ENCODE data around the gene PITX1.

PITX1 gene

GRCh38 chr5:135027266-135027696 lies 6.7 kb downstream of the PITX1 start:
- peaks cover 7 to 8% of the 10 kb centered on the region in 2 experiments for H3K4me1 ChIP-seq (ENCODE audit: control insufficient read depth in 1 of 2, insufficient read depth in 2 of 2, low read length in 2 of 2)
- no peak overlapping the region for H2BK120ac ChIP-seq (ENCODE audit: insufficient read depth, low read length, poor library complexity)
- H3K36me3 ChIP-seq (ENCODE audit: control insufficient read depth in 1 of 2, insufficient read depth in 2 of 2, low read length in 2 of 2) = no peaks in the 10 kb centered on the region

GRCh38 chr5:135026645-135027265 lies 7.3 kb downstream of the PITX1 start:
- Histone ChIP-seq H3K4ac (ENCODE audit: low read depth, low read length) (no peak overlapping the region), H3K4me2 (ENCODE audit: low read length) (no peak overlapping the region), H3K4me3 (ENCODE audit: low read depth, low read length) (no peak overlapping the region), H2AFZ (ENCODE audit: insufficient read depth, low read length, poor library complexity) (no peak overlapping the region), H4K91ac (ENCODE audit: low read depth, low read length) (no peak overlapping the region), H3K14ac (ENCODE audit: low read length) (no peak overlapping the region), H2BK5ac (ENCODE audit: low read depth, low read length, poor library complexity) (no peak overlapping the region), H3K79me1 (ENCODE audit: low read length) (no peaks in the 10 kb centered on the region), H3K36me3 (ENCODE audit: control insufficient read depth in 1 of 2, insufficient read depth in 2 of 2, low read length in 2 of 2) (no peaks in the 10 kb centered on the region), H3K79me2 (ENCODE audit: control insufficient read depth, insufficient read depth, low read length, poor library complexity) (no peaks in the 10 kb centered on the region), H3K27ac (ENCODE audit: low read depth, low read length) (no peak overlapping the region), H3K18ac (ENCODE audit: low read length) (no peak overlapping the region), H3K4me1 (ENCODE audit: control insufficient read depth in 1 of 2, insufficient read depth in 2 of 2, low read length in 2 of 2) (peaks cover 7 to 8% of the 10 kb centered on the region in 2 experiments), H3K9me3 (ENCODE audit: insufficient read depth, low read depth, low read length) (peaks cover 9% of the 10 kb centered on the region), H4K12ac (ENCODE audit: low read depth, low read length) (no peak overlapping the region), H3K9ac (ENCODE audit: low read length) (no peak overlapping the region), H3K23ac (ENCODE audit: low read length) (no peak overlapping the region), H2BK120ac (ENCODE audit: insufficient read depth, low read length, poor library complexity) (no peak overlapping the region), H2BK12ac (ENCODE audit: low read length) (no peak overlapping the region), H4K8ac (ENCODE audit: low read depth, low read length) (no peak overlapping the region), H3K27me3 (ENCODE audit: insufficient read depth, low read length) (peaks cover 58% of the 10 kb centered on the region), H2AK5ac (ENCODE audit: low read length) (no peak overlapping the region)
- DNase-seq = no peak
- no CpG with 5 or more reads among the region's 12 CpGs for WGBS (ENCODE audit: extremely low coverage, insufficient coverage, insufficient read length)

More at GRCh38 chr5:135027266-135027696, 6.7 kb downstream of the PITX1 start:
- H3K23ac ChIP-seq (ENCODE audit: low read length) = no peak overlapping the region
- H3K79me2 ChIP-seq (ENCODE audit: control insufficient read depth, insufficient read depth, low read length, poor library complexity) = no peaks in the 10 kb centered on the region
- H3K4ac ChIP-seq (ENCODE audit: low read depth, low read length) = no peak overlapping the region
- H4K8ac ChIP-seq (ENCODE audit: low read depth, low read length) = no peak overlapping the region
- H4K91ac ChIP-seq (ENCODE audit: low read depth, low read length) = no peak overlapping the region
- no peak overlapping the region for H2BK12ac ChIP-seq (ENCODE audit: low read length)
- H3K18ac ChIP-seq (ENCODE audit: low read length) = no peak overlapping the region
- H3K4me3 ChIP-seq (ENCODE audit: low read depth, low read length) = no peak overlapping the region
- no CpG with 5 or more reads among the region's 29 CpGs for WGBS (ENCODE audit: extremely low coverage, insufficient coverage, insufficient read length)
- H3K14ac ChIP-seq (ENCODE audit: low read length) = no peak overlapping the region
- H3K27me3 ChIP-seq (ENCODE audit: insufficient read depth, low read length) = peaks cover 62% of the 10 kb centered on the region
- no peak overlapping the region for H2BK5ac ChIP-seq (ENCODE audit: low read depth, low read length, poor library complexity)
- no peaks in the 10 kb centered on the region for H3K79me1 ChIP-seq (ENCODE audit: low read length)
- H2AK5ac ChIP-seq (ENCODE audit: low read length) = no peak overlapping the region
- H3K27ac ChIP-seq (ENCODE audit: low read depth, low read length) = no peak overlapping the region
- no peak for DNase-seq
- H3K4me2 ChIP-seq (ENCODE audit: low read length) = no peak overlapping the region
- H3K9ac ChIP-seq (ENCODE audit: low read length) = no peak overlapping the region
- H3K9me3 ChIP-seq (ENCODE audit: insufficient read depth, low read depth, low read length) = peaks cover 9% of the 10 kb centered on the region
- no peak overlapping the region for H4K12ac ChIP-seq (ENCODE audit: low read depth, low read length)
- no peak overlapping the region for H2AFZ ChIP-seq (ENCODE audit: insufficient read depth, low read length, poor library complexity)

GRCh38 chr5:135025730-135026644 lies 8.0 kb downstream of the PITX1 start:
- Histone ChIP-seq H3K79me1 (ENCODE audit: low read length) (no peaks in the 10 kb centered on the region), H3K14ac (ENCODE audit: low read length) (no peak overlapping the region), H2BK120ac (ENCODE audit: insufficient read depth, low read length, poor library complexity) (no peak overlapping the region), H3K4me3 (ENCODE audit: low read depth, low read length) (no peak overlapping the region), H3K9me3 (ENCODE audit: insufficient read depth, low read depth, low read length) (peaks cover 9% of the 10 kb centered on the region), H3K27me3 (ENCODE audit: insufficient read depth, low read length) (peaks cover 51% of the 10 kb centered on the region), H2AFZ (ENCODE audit: insufficient read depth, low read length, poor library complexity) (no peak overlapping the region), H4K91ac (ENCODE audit: low read depth, low read length) (no peak overlapping the region), H3K79me2 (ENCODE audit: control insufficient read depth, insufficient read depth, low read length, poor library complexity) (no peaks in the 10 kb centered on the region), H4K12ac (ENCODE audit: low read depth, low read length) (no peak overlapping the region), H3K27ac (ENCODE audit: low read depth, low read length) (no peak overlapping the region), H3K9ac (ENCODE audit: low read length) (no peak overlapping the region), H3K18ac (ENCODE audit: low read length) (no peak overlapping the region), H2BK5ac (ENCODE audit: low read depth, low read length, poor library complexity) (no peak overlapping the region), H3K23ac (ENCODE audit: low read length) (no peak overlapping the region), H3K4ac (ENCODE audit: low read depth, low read length) (no peak overlapping the region), H4K8ac (ENCODE audit: low read depth, low read length) (no peak overlapping the region), H3K4me1 (ENCODE audit: control insufficient read depth in 1 of 2, insufficient read depth in 2 of 2, low read length in 2 of 2) (peaks cover 4 to 5% of the 10 kb centered on the region in 2 experiments), H3K4me2 (ENCODE audit: low read length) (no peak overlapping the region), H2AK5ac (ENCODE audit: low read length) (no peak overlapping the region), H3K36me3 (ENCODE audit: control insufficient read depth in 1 of 2, insufficient read depth in 2 of 2, low read length in 2 of 2) (no peaks in the 10 kb centered on the region), H2BK12ac (ENCODE audit: low read length) (no peak overlapping the region)
- WGBS (ENCODE audit: extremely low coverage, insufficient coverage, insufficient read length) = no CpG with 5 or more reads among the region's 15 CpGs
- DNase-seq = no peak

- H3K9ac ChIP-seq (ENCODE audit: low read length) = no peak overlapping the region
- H3K23ac ChIP-seq (ENCODE audit: low read length) = no peak overlapping the region
- no peak overlapping the region for H3K14ac ChIP-seq (ENCODE audit: low read length)
- no peak overlapping the region for H4K8ac ChIP-seq (ENCODE audit: low read depth, low read length)
- no peak overlapping the region for H2BK12ac ChIP-seq (ENCODE audit: low read length)
- H4K91ac ChIP-seq (ENCODE audit: low read depth, low read length) = no peak overlapping the region
- H2AK5ac ChIP-seq (ENCODE audit: low read length) = no peak overlapping the region
- no peak overlapping the region for H3K18ac ChIP-seq (ENCODE audit: low read length)
- no peak overlapping the region for H3K4ac ChIP-seq (ENCODE audit: low read depth, low read length)
- H3K4me1 ChIP-seq (ENCODE audit: control insufficient read depth in 1 of 2, insufficient read depth in 2 of 2, low read length in 2 of 2) = peaks cover 4% of the 10 kb centered on the region in 2 experiments
- H3K9me3 ChIP-seq (ENCODE audit: insufficient read depth, low read depth, low read length) = peaks cover 9% of the 10 kb centered on the region
- H3K27me3 ChIP-seq (ENCODE audit: insufficient read depth, low read length) = peaks cover 42% of the 10 kb centered on the region
- no peak overlapping the region for H3K27ac ChIP-seq (ENCODE audit: low read depth, low read length)
- no CpG with 5 or more reads among the region's 11 CpGs for WGBS (ENCODE audit: extremely low coverage, insufficient coverage, insufficient read length)
- H3K36me3 ChIP-seq (ENCODE audit: control insufficient read depth in 1 of 2, insufficient read depth in 2 of 2, low read length in 2 of 2) = no peaks in the 10 kb centered on the region
- no peak overlapping the region for H2AFZ ChIP-seq (ENCODE audit: insufficient read depth, low read length, poor library complexity)
- no peaks in the 10 kb centered on the region for H3K79me1 ChIP-seq (ENCODE audit: low read length)
- peak in 1 of 2 donors; percentile 8 for DNase-seq
- no peak overlapping the region for H4K12ac ChIP-seq (ENCODE audit: low read depth, low read length)
- no peak overlapping the region for H3K4me2 ChIP-seq (ENCODE audit: low read length)
- no peak overlapping the region for H2BK5ac ChIP-seq (ENCODE audit: low read depth, low read length, poor library complexity)
- H3K79me2 ChIP-seq (ENCODE audit: control insufficient read depth, insufficient read depth, low read length, poor library complexity) = no peaks in the 10 kb centered on the region
- H3K4me3 ChIP-seq (ENCODE audit: low read depth, low read length) = no peak overlapping the region
- H2BK120ac ChIP-seq (ENCODE audit: insufficient read depth, low read length, poor library complexity) = no peak overlapping the region
Measured at GRCh38 chr5:135024956-135025729, 8.9 kb downstream of the PITX1 start.

All from trophoblast cell (in vitro differentiated cells and primary cell).